C4-2B (cell line): Measurements from ENCODE around the gene NREP.

Experiments used
- H3K27ac ChIP-seq: fragments of 450-650 bp; 2 replicates; pipeline ENCODE4 v1.5.1; 2017
- CTCF ChIP-seq: fragments of 450-650 bp; conservative IDR thresholded peaks from 2 replicates; pipeline ENCODE4 v1.5.1; 2017; ENCODE audit warnings: mild to moderate bottlenecking
- ZFX ChIP-seq: fragments of 450-650 bp; IDR thresholded peaks from 2 replicates; pipeline ENCODE4 v1.6.1; 2017

Gene NREP

GRCh38 chr5:111738118-111738517 lies 18.9 kb downstream of the NREP start:
- TF ChIP-seq ZFX (no peak), CTCF (no peak)
- no peak overlapping the region for H3K27ac ChIP-seq

- H3K27ac ChIP-seq, result no peak overlapping the region
- TF ChIP-seq ZFX, result no peak
- no peak for TF ChIP-seq CTCF
These were observed 19.3 kb downstream of the NREP start for GRCh38 chr5:111737716-111738115.

GRCh38 chr5:111735583-111736270 lies 21.3 kb downstream of the NREP start:
- TF ChIP-seq ZFX, result no peak
- TF ChIP-seq CTCF, result no peak

GRCh38 chr5:111734597-111734996 lies 22.4 kb downstream of the NREP start:
- no peak overlapping the region for H3K27ac ChIP-seq
- TF ChIP-seq CTCF, result no peak
- TF ChIP-seq ZFX, result no peak

More at GRCh38 chr5:111735583-111736270, 21.3 kb downstream of the NREP start:
- H3K27ac ChIP-seq, result no peak overlapping the region

GRCh38 chr5:111734013-111734412 lies 23.0 kb downstream of the NREP start:
- TF ChIP-seq ZFX (no peak), CTCF (no peak)
- H3K27ac ChIP-seq, result no peak overlapping the region

GRCh38 chr5:111733571-111733970 lies 23.4 kb downstream of the NREP start:
- no peak overlapping the region for H3K27ac ChIP-seq
- TF ChIP-seq ZFX, result no peak

GRCh38 chr5:111731638-111732037 lies 25.4 kb downstream of the NREP start:
- no peak overlapping the region for H3K27ac ChIP-seq
- TF ChIP-seq CTCF (no peak), ZFX (no peak)
